ENCODE measurements around the gene SPRR2B.

DNA sequence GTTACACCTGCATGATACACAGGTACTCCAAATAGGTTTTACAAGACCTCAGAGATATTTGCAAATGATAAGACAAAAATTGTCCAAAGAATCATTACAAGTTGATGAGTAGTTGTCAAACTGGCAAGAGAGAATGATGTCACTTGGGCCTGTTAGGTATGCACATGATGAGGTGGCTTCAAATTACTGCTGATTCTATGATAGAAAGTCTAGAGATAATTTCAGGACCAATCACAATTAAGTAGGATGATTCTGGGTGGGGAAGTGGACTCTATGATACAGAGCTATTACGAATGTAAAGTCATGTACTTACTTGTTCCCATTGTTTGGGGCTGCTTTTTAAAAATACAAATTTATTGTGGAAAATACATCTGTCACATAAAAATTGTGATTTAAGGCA lies 45.6 kb downstream of the SPRR2B start:
- no peak for TF ChIP-seq POLR2A (IDR thresholded peaks at IDR 0.05; ENCODE audit: low read depth, low read length)
- TF ChIP-seq POLR2AphosphoS5 (IDR thresholded peaks at IDR 0.05; ENCODE audit: insufficient read depth, low read depth, low read length), result no peak
- TF ChIP-seq, protein P1, sequence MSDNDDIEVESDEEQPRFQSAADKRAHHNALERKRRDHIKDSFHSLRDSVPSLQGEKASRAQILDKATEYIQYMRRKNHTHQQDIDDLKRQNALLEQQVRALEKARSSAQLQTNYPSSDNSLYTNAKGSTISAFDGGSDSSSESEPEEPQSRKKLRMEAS (IDR thresholded peaks at IDR 0.05; ENCODE audit: insufficient read depth, insufficient read length), result no peak
- no peak for TF ChIP-seq CTCF (IDR thresholded peaks at IDR 0.05; ENCODE audit: extremely low read depth in 1 of 2, insufficient read depth in 1 of 2, low read depth in 1 of 2, low read length in 2 of 2)
- no peak for TF ChIP-seq EZH2 (IDR thresholded peaks at IDR 0.05; ENCODE audit: borderline replicate concordance, low read depth, low read length, severe bottlenecking)
- no peak for TF ChIP-seq JUN (IDR thresholded peaks at IDR 0.05; ENCODE audit: borderline replicate concordance, insufficient read depth, insufficient read length, low read depth)
- no peak for TF ChIP-seq FOS (IDR thresholded peaks at IDR 0.05; ENCODE audit: borderline replicate concordance, insufficient read depth, low read length)
- TF ChIP-seq GATA2 (IDR thresholded peaks at IDR 0.05; ENCODE audit: insufficient read depth, insufficient read length, low read depth, low read length), result no peak
